ENCODE results near the gene LSG1. TPM values are rescaled to one million over a fixed set of nuclear protein-coding genes. Genes with fewer than 3 reads are reported as not detected.
A peak's percentile ranks its signal among the peaks of the same experiment; 100 is the strongest.

The LSG1 gene
- total and polyA plus RNA-seq, 2 of the 13 experiments (the other 11 are each of a cell fraction or from before 2014, with no cell fraction given) = 21.4 to 32.1 TPM

DNA sequence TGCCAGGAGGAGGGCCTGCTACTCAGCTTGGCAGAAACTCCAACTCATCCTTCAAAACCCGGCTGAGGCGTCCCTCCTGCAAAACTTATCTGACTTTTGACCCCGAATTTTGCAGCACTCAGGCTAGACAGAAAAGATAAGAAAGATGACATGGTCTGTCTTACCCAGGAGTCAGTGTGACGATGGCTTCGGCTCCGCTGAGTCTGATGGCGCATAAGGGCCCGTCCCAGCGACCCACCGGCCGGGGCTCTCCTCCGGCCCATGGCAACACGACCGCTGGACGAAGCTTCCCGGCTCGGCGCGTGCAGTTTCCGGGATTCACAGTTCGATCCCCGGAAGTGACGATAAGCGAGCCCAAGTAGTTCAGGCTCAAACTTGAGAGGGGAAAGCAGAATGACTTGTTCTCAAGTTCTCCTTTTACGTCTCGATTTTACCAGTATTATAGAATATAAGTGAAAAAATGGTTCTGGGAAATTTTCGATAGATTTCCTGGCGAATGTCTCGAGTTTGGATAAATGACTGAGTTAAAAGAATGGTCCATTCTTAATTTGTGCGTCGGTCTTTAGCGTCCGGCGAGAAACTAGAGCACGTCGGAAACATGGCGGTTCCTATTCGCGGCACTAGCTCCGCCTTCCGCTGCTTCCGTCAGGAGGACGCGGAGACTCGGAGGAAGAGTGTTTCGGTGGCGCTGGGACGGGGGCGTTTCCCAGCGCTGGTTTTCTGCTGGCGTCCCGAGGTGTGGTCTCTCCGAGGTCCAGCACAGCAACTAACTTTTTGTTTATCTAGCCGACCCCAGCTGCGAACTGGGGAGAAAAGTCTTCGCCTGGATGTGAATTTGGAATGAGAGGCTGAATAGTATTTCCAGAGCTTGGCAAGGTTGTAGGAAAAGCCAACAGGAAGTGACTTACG is at the start of gene LSG1 (continued):
- TF ChIP-seq, protein P1, sequence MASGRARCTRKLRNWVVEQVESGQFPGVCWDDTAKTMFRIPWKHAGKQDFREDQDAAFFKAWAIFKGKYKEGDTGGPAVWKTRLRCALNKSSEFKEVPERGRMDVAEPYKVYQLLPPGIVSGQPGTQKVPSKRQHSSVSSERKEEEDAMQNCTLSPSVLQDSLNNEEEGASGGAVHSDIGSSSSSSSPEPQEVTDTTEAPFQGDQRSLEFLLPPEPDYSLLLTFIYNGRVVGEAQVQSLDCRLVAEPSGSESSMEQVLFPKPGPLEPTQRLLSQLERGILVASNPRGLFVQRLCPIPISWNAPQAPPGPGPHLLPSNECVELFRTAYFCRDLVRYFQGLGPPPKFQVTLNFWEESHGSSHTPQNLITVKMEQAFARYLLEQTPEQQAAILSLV (CRISPR knock-in tag; IDR thresholded peaks at IDR 0.05; ENCODE audit: borderline replicate concordance) = peak; percentile 80; the same call in 1 of the 2 replicates
- TF ChIP-seq JUNB (CRISPR knock-in tag; IDR thresholded peaks at IDR 0.05; ENCODE audit: borderline replicate concordance) = no peak
- TF ChIP-seq, protein P2, sequence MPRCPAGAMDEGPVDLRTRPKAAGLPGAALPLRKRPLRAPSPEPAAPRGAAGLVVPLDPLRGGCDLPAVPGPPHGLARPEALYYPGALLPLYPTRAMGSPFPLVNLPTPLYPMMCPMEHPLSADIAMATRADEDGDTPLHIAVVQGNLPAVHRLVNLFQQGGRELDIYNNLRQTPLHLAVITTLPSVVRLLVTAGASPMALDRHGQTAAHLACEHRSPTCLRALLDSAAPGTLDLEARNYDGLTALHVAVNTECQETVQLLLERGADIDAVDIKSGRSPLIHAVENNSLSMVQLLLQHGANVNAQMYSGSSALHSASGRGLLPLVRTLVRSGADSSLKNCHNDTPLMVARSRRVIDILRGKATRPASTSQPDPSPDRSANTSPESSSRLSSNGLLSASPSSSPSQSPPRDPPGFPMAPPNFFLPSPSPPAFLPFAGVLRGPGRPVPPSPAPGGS (CRISPR knock-in tag; IDR thresholded peaks at IDR 0.05) = peak; percentile 27; the same call in 1 of the 2 replicates
- TF ChIP-seq PLRG1 (conservative IDR thresholded peaks at IDR 0.05) = no peak
- TF ChIP-seq SMAD3 (CRISPR knock-in tag; IDR thresholded peaks at IDR 0.05) = peak; percentile 88
- peak; percentile 2 for TF ChIP-seq CBX1 (IDR thresholded peaks at IDR 0.05; ENCODE audit: low read depth)
- no peak for TF ChIP-seq ZNF570 (CRISPR knock-in tag; IDR thresholded peaks at IDR 0.05; ENCODE audit: borderline replicate concordance)
- peak; percentile 84 for TF ChIP-seq ZFP91 (CRISPR knock-in tag; IDR thresholded peaks at IDR 0.05; ENCODE audit: borderline replicate concordance)
- no peak for TF ChIP-seq ARNTL (CRISPR knock-in tag; IDR thresholded peaks at IDR 0.05)
- TF ChIP-seq MIER3 (CRISPR knock-in tag; IDR thresholded peaks at IDR 0.05; ENCODE audit: borderline replicate concordance) = peak; percentile 86; the same call in 1 of the 2 replicates
- no peak for TF ChIP-seq TRIM24 (CRISPR knock-in tag; IDR thresholded peaks at IDR 0.05)
- TF ChIP-seq MED13 (CRISPR knock-in tag; IDR thresholded peaks at IDR 0.05) = no peak
- TF ChIP-seq FOXC1 (CRISPR knock-in tag; IDR thresholded peaks at IDR 0.05; ENCODE audit: borderline replicate concordance) = peak; percentile 45; the same call in 1 of the 2 replicates
- peak; percentile 86 for TF ChIP-seq POLR2G (IDR thresholded peaks at IDR 0.05; ENCODE audit: low read depth, low read length)
- TF ChIP-seq POLR2AphosphoS5 (IDR thresholded peaks at IDR 0.05; ENCODE audit: low read depth, low read length) = peak; percentile 63
- TF ChIP-seq TBX3 (IDR thresholded peaks at IDR 0.05; ENCODE audit: borderline replicate concordance) = no peak
- TF ChIP-seq IRF2 (CRISPR knock-in tag; IDR thresholded peaks at IDR 0.05) = peak; percentile 88; the same call in 1 of the 2 replicates
- no peak for TF ChIP-seq KDM6A (CRISPR knock-in tag; IDR thresholded peaks at IDR 0.05; ENCODE audit: low read depth)
- TF ChIP-seq, protein P3, sequence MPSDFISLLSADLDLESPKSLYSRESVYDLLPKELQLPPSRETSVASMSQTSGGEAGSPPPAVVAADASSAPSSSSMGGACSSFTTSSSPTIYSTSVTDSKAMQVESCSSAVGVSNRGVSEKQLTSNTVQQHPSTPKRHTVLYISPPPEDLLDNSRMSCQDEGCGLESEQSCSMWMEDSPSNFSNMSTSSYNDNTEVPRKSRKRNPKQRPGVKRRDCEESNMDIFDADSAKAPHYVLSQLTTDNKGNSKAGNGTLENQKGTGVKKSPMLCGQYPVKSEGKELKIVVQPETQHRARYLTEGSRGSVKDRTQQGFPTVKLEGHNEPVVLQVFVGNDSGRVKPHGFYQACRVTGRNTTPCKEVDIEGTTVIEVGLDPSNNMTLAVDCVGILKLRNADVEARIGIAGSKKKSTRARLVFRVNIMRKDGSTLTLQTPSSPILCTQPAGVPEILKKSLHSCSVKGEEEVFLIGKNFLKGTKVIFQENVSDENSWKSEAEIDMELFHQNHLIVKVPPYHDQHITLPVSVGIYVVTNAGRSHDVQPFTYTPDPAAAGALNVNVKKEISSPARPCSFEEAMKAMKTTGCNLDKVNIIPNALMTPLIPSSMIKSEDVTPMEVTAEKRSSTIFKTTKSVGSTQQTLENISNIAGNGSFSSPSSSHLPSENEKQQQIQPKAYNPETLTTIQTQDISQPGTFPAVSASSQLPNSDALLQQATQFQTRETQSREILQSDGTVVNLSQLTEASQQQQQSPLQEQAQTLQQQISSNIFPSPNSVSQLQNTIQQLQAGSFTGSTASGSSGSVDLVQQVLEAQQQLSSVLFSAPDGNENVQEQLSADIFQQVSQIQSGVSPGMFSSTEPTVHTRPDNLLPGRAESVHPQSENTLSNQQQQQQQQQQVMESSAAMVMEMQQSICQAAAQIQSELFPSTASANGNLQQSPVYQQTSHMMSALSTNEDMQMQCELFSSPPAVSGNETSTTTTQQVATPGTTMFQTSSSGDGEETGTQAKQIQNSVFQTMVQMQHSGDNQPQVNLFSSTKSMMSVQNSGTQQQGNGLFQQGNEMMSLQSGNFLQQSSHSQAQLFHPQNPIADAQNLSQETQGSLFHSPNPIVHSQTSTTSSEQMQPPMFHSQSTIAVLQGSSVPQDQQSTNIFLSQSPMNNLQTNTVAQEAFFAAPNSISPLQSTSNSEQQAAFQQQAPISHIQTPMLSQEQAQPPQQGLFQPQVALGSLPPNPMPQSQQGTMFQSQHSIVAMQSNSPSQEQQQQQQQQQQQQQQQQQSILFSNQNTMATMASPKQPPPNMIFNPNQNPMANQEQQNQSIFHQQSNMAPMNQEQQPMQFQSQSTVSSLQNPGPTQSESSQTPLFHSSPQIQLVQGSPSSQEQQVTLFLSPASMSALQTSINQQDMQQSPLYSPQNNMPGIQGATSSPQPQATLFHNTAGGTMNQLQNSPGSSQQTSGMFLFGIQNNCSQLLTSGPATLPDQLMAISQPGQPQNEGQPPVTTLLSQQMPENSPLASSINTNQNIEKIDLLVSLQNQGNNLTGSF (CRISPR knock-in tag; IDR thresholded peaks at IDR 0.05) = no peak

All from HepG2 (cell line).